Measurements from ENCODE around the gene PRR5.
"Not testable (repeated sequence)": the region's sequence is repeated elsewhere in the genome, so short reads cannot be mapped to it uniquely, and the experiment has no call there.

PRR5 gene

GRCh38 chr22:44734801-44735517 is 33.0 kb downstream of the PRR5 start:
- no peak for DNase-seq (ENCODE audit: low read depth, low spot score)

DNA sequence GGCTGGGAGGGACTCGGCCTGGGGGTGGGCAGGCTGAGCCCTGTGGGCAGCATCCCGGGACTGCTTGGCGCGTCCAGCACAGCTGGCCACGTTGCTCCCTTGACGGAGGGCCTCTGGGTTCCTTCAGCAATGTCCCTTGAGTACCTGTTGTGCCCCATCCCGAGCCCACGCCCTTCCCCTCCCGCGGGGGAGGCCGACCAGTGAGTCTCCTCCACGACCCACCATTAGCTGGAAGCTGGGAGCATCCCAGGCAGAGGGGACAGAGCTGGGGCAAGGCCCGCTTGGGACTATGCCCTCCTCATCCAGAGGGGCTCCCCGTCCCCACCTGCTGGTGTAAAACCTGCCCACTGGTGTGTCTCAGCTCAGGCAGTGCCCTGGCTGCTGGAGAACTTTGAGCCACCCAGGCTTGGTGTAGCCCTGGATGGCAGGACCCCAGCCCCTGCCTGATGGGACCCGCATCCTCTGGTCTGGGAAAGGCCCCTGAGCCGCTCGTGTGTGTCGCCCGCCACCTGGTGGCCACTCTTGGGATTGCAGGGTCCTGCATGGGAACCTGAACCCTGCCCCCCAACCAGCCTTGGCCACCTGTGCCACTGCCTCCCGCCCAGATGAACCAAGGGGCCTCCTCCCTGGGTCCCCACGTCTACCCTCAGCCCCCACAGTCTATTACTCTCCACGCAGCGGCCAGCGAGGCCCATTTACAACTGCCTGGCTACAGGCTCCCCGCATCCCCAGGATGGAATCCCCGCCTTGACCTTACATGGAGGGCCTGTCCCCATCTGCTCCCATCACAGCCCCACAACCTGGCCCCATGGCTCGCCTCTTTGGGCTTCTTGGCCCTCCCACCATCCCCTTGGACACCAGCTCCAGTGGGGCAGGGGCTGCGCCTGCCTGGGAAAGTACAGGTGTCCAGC is 33.8 kb downstream of the PRR5 start:
- no peak for DNase-seq (ENCODE audit: low read depth, low spot score)

DNA sequence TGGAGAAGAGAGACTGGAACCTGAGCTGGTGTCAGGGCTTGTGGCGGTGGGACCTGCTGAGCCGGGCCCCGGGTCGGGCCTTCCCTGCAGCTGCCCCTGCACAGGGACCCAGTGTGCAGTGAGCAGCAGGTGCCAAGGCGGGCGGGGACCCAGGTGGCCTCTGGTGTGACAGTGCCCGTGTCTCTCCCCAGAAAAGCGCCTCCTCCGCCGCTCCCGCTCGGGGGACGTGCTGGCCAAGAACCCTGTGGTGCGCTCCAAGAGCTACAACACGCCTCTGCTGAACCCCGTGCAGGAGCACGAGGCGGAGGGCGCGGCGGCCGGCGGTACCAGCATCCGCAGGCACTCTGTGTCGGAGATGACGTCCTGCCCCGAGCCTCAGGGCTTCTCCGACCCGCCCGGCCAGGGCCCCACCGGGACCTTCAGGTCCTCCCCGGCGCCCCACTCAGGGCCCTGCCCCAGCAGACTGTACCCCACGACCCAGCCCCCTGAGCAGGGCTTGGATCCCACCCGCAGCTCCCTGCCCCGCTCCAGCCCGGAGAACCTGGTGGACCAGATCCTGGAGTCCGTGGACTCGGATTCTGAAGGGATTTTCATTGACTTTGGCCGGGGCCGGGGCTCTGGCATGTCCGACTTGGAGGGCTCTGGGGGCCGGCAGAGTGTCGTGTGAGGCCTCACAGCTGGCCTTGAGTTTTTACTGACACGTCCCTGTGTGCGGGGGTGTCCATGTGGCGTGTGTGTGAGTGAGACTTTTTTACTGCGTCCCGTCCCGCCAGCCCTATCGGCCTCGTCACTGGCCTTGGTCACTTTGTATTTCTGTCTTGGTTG is 34.8 kb downstream of the PRR5 start:
- DNase-seq (ENCODE audit: low read depth, low spot score): no peak

DNA sequence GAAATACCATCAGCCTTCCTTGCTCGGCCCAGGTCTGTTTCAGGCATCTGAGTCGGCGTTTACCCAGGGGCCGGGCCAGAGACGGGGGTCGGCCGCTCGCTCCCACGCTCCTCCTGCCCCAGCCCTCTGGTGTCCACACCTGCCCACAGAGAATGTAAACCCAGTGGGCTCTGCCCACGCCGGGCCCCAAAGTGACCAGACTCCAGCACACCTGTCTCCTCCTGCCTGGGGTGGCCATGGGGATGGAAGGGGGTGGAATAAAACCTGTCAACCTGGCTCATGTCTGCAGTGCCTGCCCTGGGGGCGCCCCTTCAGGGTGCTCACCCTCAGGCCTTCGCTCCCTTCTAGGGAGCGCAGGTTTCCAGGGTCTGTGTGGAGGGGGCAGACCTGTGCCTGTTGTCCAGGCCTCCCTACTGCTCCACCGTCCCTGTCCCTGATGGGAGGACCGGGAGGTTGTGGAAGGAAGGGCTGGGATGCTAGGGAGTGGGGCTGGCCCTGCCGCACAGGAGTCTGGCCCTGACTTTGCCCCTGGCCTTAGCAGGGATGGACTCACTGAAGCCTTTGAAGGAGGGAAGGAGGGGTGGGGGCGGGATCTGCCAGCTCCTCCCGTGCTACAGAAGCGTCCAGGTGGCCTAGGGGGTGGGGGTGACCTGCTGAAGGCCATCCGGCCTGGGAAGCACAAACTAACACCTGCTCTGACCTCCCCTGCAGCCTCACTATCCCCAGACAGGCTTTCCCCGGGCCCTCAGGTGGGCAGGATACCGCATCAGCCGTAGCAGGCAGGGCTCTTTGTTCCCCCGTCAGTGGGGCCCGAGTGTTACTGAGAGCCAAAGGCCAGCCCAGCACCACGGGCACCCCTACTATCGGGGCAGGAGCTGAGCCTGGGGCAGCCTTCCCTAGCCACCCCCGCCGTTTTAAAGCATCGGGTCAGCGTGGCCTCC is 35.7 kb downstream of the PRR5 start:
- DNase-seq (ENCODE audit: low read depth, low spot score): no peak

DNA sequence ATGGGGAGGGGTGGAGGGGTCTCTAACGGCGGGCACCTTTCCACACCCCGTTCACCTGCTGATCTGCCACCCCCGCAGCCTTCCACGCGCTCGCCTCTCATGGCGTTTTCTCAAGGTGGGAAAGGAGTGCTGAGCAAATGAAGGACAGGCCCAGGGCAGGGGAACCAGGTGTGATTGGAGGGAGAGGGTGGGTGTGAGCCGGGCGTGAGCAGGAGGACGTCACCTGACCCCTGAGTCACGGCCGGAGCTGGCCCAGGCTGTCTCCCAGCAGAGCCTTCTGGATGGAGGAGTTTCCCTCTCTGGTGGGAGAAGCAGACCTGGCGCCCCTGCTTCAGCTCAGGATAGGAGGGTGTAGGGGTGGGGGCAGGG is 36.3 kb downstream of the PRR5 start:
- no peak for DNase-seq (ENCODE audit: low read depth, low spot score)

GRCh38 chr22:44739024-44739423 is 37.0 kb downstream of the PRR5 start:
- DNase-seq (ENCODE audit: low read depth, low spot score): no peak

GRCh38 chr22:44739666-44740065 is 37.7 kb downstream of the PRR5 start:
- not testable (repeated sequence) for DNase-seq (ENCODE audit: low read depth, low spot score)

DNA sequence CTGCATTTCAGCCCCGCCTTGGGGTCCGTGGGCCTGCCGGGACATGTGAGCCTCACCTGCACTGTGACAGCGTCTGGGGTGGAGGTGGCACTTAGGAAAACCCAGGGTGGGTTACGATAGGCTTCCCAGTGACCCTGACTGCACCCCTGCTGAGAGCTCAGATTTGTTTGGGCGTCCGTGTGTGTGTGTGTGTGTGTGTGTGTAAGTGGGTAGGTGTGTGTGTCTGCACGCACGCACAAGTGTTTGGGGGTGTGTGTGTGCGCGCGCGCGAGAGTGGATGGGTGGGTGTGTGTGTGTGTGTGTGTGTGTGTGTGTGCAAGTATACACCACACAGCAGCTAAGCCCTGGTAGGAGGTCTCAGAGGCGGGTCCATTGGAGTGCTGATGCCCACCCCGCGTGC is 38.3 kb downstream of the PRR5 start:
- DNase-seq (ENCODE audit: low read depth, low spot score): no peak

DNA sequence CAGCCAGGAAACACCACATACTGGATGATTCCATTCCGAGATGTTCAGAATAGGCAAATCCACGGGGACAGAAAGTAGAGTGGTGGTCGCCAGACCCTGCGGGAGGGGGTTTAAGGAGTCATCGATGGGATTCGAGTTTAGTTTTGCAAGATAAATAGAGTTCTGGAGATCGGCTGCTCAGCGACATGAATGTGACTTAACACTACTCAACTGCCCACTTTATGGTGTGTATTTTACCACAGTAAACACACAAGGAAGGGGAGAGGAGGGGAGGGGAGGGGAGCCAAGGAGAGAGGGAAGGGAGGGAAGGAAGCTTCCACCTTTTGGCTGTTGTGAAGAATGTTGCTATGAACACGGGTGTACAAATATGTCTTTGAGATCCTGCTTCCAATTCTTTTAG is 39.9 kb downstream of the PRR5 start:
- DNase-seq (ENCODE audit: low read depth, low spot score): no peak

DNA sequence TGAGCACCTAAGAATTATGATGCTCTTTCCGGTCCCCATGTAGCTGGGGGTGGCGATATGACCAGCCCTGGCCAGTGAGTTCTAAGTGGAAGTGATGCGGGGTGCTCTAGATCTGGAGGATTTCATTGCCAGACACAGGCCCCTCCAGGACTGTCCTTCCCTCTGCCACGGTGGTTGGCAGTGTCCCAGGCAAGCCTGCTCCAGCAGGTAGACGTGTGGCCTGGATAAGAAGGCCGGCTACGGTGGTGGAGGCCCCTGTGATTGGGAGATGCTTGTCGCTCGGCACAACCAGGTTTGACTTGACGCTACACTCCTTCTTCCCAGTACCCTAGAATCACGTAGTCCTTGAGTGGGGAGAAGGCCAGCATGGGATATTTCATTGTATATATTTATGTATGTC is 41.2 kb downstream of the PRR5 start:
- no peak for DNase-seq (ENCODE audit: low read depth, low spot score)

GRCh38 chr22:44743804-44744211 is 41.8 kb downstream of the PRR5 start:
- DNase-seq (ENCODE audit: low read depth, low spot score): no peak

GRCh38 chr22:44745853-44746789 is 44.1 kb downstream of the PRR5 start:
- no peak for DNase-seq (ENCODE audit: low read depth, low spot score)

DNA sequence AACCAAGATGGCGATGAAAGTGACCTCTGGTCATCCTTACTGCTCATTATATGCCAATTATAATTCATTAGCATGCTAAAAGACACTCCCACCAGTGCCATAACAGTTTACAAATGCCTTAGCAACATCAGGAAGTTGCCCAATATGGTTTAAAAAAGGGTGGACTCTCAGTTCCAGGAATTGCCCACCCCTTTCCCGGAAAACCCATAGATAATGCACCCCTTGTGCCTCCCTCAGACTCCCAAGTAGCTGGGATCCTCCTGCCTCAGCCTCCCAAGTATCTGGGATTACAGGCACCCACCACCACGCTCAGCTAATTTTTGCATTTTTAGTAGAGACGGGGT is 45.8 kb downstream of the PRR5 start:
- not testable (repeated sequence) for DNase-seq (ENCODE audit: low read depth, low spot score)

DNA sequence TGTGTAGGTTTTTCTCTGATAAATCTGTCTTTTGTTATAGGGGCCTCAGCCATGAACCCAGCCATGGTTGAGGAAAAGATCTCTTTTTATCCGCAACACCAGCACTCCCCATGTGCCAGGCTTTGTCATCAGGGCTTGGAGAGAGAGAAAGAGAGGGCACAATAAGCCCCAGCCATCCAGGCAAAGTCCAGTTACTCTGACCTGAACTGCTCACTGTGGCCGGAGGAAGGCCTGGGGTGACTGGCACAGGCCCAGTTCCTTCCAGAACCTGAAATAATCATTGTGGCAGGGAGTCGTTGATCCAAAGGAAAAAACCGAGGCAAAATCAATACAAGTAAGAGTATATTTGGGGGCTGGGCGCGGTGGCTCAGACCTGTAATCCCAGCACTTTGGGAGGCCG is 46.5 kb downstream of the PRR5 start:
- DNase-seq (ENCODE audit: low read depth, low spot score): no peak

GRCh38 chr22:44750481-44750880 is 48.5 kb downstream of the PRR5 start:
- DNase-seq (ENCODE audit: low read depth, low spot score): no peak

DNA sequence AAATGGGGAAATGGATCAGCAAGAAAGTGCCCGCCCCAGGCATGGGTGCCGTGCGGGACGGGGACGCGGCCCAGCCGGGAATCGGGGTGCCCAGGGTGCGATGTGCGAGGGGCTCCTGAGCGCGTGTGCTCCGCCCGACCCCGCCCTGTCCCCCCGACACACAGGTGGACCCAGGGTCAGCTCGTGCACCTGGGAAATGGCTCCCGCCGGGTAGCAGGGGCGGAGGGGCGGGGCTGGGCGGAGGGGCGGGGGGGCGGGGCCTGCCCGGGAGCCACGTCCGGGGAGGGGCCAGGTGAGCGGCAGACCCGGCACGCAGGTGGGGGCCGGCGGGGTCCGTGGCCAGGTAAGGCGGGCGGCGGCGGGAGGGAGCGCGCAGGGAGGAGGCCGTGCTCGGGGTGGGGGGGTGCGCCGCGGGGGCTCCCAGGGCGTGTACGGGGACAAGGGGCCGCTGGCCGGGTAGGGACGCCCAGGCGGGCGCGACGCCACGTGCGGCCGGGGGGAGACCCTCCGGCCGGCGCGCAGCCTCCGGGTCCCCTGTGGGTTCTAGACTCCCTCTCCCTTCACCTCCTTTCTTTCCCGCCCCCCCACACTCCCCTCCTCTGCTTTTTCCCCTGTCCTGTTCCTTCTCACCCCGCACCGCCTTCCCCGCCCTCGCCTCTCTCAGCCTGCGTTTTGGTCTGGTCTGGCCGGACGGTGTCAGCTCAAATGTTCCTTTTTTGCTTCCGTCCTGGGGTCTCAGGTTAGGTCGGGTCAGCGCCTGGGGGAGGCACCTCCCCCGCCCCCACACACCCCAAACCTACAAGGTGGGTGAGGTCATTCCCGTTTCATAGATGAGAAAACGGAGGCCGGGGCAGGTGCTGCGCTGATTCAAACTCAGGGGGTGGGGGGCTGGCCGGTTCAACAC is 50.5 kb downstream of the PRR5 start, which contains the start of gene ARHGAP8:
Gene ARHGAP8 (plus strand): TSS at position 291 of the 904 bp plus-strand sequence. CDS start 33,953 bp downstream, outside the sequence.
- no peak for DNase-seq (ENCODE audit: low read depth, low spot score)

- no peak for DNase-seq (ENCODE audit: low read depth, low spot score)
Observed at GRCh38 chr22:44753189-44754042, 51.4 kb downstream of the PRR5 start.

GRCh38 chr22:44754998-44755397 is 53.0 kb downstream of the PRR5 start:
- DNase-seq (ENCODE audit: low read depth, low spot score): no peak

Data from smooth muscle cell of the brain vasculature (primary cell).